Measurements from ENCODE around the gene GJB2.

GJB2 gene

DNA sequence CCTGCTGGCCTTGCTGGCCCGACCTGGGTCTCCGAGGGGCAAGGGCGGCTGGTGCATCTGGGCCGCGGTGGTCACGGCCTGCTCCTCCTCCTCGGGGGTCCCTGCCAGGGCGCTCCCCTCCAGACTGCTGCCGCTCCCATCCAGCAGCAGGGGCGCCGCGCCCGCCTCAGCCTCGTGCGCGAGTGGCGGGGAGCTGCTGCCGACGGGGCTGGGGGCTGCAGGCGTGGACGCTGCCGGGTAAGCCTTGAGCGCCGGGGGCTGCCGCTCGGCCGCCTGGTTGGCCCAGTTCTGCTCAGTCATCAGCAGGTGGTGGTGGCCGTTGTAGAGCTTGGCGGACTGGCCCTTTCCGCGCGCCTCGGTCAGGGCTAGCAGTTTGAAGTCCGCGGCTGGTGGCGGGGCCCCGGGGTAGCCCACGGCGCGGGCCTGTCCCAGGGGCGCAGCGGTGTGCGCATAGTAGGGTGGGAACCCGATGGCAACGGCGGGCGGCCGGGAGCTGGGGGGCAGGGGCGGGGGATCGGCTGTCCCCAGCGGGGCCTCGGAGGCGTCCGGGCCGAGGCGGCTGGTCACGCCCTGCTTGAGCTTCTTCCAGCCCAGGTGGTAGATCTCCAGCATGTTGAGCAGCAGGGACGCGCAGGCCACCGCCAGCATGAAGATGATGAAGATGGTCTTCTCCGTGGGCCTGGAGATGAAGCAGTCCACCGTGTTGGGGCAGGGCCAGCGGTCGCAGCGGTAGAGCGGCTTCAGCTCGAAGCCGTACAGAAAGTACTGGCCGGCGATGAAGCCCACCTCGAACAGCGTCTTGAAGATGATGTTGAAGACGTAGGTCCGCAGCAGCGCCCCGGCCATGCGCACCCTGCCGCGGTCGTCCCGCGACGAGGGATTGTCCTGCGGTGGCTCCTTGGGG lies 50.5 kb downstream of the GJB2 start:
- H3K4me1 ChIP-seq (ENCODE audit: control insufficient read depth in 5 of 5, insufficient read depth in 5 of 5, low read length in 5 of 5): peaks cover 0 to 11% (median 6%) of the 10 kb centered on the region in 5 donors
- no peaks in the 10 kb centered on the region for H3K36me3 ChIP-seq (ENCODE audit: control insufficient read depth in 5 of 5, insufficient read depth in 5 of 5, low read length in 5 of 5)
- peaks cover 30 to 56% (median 43%) of the 10 kb centered on the region in 5 donors for H3K27me3 ChIP-seq (ENCODE audit: control insufficient read depth in 5 of 5, insufficient read depth in 4 of 5, low read length in 5 of 5)
- peak overlapping the region in 1 of 5 donors; percentile 2 for H3K4me3 ChIP-seq (ENCODE audit: low read depth in 1 of 5, low read length in 5 of 5)
- no peak overlapping the region for H3K27ac ChIP-seq (ENCODE audit: low read depth, low read length)
- no peaks in the 10 kb centered on the region for H3K9me3 ChIP-seq (ENCODE audit: control insufficient read depth in 5 of 5, low read length in 5 of 5)
- no peak overlapping the region for H3K9ac ChIP-seq (ENCODE audit: low read length in 5 of 5)

DNA sequence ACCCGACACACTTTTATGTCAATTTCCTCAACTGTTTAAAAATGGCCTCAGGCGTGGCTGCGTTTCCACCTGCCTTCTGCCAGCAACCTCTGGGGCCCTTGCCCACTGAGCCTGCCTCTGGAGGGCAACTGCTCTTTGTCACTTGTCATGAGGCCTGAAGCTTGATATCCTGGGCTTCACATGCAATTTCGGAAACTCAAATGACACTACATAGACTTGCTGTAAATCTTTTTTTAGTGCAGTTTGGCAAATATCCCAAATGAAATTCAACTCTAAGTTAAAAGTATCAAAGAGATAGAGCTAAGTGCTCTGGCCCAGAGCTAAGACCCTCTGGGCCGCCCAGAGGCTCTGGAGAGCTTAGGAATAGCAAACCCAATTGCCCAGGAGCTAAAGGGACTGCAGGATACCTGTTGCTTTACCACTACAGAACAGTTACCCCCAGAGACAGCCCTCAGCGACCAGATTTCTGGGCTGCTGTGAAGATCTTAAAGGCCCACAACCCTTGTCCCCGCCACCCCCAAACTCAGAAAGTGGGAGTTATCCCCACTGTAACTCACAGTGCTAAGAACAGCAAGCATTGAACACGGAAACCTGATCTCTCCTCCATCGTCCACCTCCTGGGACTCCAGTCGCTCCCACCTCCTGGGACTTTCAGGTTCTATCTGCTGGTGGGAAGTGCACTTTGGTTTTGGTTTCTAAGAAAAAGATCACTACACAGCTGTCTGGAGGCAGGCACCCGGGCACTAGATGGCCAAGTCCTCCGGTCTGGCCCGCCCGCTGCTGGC lies 51.3 kb downstream of the GJB2 start:
- peaks cover 36 to 62% (median 50%) of the 10 kb centered on the region in 5 donors for H3K27me3 ChIP-seq (ENCODE audit: control insufficient read depth in 5 of 5, insufficient read depth in 4 of 5, low read length in 5 of 5)
- H3K4me1 ChIP-seq (ENCODE audit: control insufficient read depth in 5 of 5, insufficient read depth in 5 of 5, low read length in 5 of 5): peaks cover 0 to 17% (median 11%) of the 10 kb centered on the region in 5 donors
- H3K36me3 ChIP-seq (ENCODE audit: control insufficient read depth in 5 of 5, insufficient read depth in 5 of 5, low read length in 5 of 5): no peaks in the 10 kb centered on the region
- H3K9ac ChIP-seq (ENCODE audit: low read length in 5 of 5): no peak overlapping the region
- no peaks in the 10 kb centered on the region for H3K9me3 ChIP-seq (ENCODE audit: control insufficient read depth in 5 of 5, low read length in 5 of 5)
- no peak overlapping the region for H3K27ac ChIP-seq (ENCODE audit: low read depth, low read length)
- H3K4me3 ChIP-seq (ENCODE audit: low read depth in 1 of 5, low read length in 5 of 5): peak overlapping the region in 1 of 5 donors; percentile 2

DNA sequence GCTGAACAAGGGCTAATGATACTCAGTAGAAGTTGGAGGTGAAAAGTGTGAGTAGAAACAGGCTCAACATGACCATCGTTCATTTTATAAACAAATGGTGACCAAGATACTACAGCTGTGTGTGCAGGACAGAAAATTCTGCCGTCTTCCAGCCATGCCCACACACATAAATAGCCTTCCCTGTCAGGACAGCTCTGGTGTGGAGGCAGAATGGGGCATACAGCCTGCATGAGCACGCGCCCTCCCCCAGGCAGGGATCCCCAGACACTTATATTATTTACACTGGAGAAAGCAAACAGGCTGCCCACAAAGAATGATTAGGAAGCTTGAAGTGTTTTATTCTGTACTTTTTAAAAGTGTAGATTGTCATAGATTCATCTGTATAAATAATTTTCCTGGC lies 52.3 kb downstream of the GJB2 start:
- Histone ChIP-seq H3K27me3 (ENCODE audit: control insufficient read depth in 5 of 5, insufficient read depth in 4 of 5, low read length in 5 of 5) (peaks cover 36 to 59% (median 48%) of the 10 kb centered on the region in 5 donors), H3K27ac (ENCODE audit: low read depth, low read length) (no peak overlapping the region), H3K4me3 (ENCODE audit: low read depth in 1 of 5, low read length in 5 of 5) (no peak overlapping the region), H3K4me1 (ENCODE audit: control insufficient read depth in 5 of 5, insufficient read depth in 5 of 5, low read length in 5 of 5) (peaks cover 0 to 17% (median 11%) of the 10 kb centered on the region in 5 donors), H3K36me3 (ENCODE audit: control insufficient read depth in 5 of 5, insufficient read depth in 5 of 5, low read length in 5 of 5) (no peaks in the 10 kb centered on the region), H3K9me3 (ENCODE audit: control insufficient read depth in 5 of 5, low read length in 5 of 5) (no peaks in the 10 kb centered on the region), H3K9ac (ENCODE audit: low read length in 5 of 5) (no peak overlapping the region)

DNA sequence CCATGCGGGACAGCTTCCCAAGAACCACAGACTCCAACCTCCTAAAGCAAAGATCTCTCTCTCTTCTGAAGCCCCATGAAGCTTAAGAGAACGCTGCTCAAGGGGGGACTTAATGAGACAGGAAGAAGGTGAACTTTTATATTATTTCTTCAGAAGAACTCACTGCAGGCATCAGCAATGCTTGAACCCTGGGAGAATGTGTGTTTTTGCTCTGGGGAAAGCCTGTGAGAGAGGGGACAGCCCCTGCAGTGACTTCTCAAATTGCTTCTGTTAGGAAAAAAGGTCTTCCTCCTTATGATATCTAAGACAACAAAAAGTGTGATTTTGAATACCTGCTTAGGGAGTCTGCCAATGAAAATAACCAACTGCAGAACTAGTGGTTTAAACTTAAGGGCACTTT lies 54.9 kb downstream of the GJB2 start:
- Histone ChIP-seq H3K9ac (ENCODE audit: low read length in 5 of 5) (no peak overlapping the region), H3K27ac (ENCODE audit: low read depth, low read length) (no peak overlapping the region), H3K4me3 (ENCODE audit: low read depth in 1 of 5, low read length in 5 of 5) (no peak overlapping the region), H3K4me1 (ENCODE audit: control insufficient read depth in 5 of 5, insufficient read depth in 5 of 5, low read length in 5 of 5) (peaks cover 0 to 17% (median 11%) of the 10 kb centered on the region in 5 donors), H3K36me3 (ENCODE audit: control insufficient read depth in 5 of 5, insufficient read depth in 5 of 5, low read length in 5 of 5) (no peaks in the 10 kb centered on the region), H3K9me3 (ENCODE audit: control insufficient read depth in 5 of 5, low read length in 5 of 5) (no peaks in the 10 kb centered on the region), H3K27me3 (ENCODE audit: control insufficient read depth in 5 of 5, insufficient read depth in 4 of 5, low read length in 5 of 5) (peaks cover 29 to 48% (median 36%) of the 10 kb centered on the region in 5 donors)

Data from subcutaneous abdominal adipose tissue (tissue), 5 donors.